GM18870 (cell line): ENCODE measurements around the gene GBX1.

Experiments used
- ATAC-seq: cut with Tn5 transposase; IDR thresholded peaks from one replicate; pipeline ENCODE4 v1.9.1; 2021; ENCODE audit warnings: moderate library complexity; ENCODE audit not compliant: unreplicated experiment

The GBX1 gene

DNA sequence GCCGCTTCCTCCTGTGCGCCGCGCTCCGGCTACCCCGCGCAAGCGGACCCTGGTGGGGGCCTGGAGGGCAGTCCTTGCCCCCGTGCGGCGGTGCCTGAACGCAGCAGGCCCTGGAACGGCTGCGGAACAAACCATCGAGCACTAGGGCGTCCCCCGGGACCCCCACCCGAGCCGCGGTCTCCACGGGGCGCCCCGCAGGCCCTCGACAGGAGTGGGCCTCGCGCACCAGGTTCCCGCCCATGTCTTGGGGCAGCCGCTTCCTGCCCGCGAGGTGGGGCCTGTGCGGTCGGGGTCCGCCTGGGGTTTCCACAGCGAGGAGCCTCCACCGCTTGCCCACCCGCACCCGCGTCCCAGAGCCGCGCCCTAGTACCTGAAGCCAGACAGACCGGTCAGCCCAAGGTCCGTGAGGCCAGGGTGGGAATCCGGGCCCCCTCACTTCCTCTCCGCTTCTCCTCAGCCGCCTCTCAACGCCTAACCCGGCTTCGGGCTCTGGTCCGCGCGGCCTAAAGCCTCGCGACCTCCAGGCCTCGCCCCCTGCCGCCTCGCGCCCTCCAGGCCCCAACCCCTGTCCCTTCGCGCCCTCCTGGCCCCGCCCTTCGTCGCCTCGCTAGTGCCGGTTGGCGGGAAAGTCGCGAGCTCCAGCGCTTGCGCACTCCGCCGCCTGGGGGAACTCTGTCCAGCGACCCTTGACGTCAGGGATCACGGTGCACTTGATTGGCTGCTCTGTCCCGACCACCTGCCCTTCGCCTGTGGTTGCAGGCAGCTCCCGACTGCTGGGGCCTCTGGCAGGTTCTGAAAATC lies 7.0 kb upstream of the GBX1 start:
- no peak for ATAC-seq

DNA sequence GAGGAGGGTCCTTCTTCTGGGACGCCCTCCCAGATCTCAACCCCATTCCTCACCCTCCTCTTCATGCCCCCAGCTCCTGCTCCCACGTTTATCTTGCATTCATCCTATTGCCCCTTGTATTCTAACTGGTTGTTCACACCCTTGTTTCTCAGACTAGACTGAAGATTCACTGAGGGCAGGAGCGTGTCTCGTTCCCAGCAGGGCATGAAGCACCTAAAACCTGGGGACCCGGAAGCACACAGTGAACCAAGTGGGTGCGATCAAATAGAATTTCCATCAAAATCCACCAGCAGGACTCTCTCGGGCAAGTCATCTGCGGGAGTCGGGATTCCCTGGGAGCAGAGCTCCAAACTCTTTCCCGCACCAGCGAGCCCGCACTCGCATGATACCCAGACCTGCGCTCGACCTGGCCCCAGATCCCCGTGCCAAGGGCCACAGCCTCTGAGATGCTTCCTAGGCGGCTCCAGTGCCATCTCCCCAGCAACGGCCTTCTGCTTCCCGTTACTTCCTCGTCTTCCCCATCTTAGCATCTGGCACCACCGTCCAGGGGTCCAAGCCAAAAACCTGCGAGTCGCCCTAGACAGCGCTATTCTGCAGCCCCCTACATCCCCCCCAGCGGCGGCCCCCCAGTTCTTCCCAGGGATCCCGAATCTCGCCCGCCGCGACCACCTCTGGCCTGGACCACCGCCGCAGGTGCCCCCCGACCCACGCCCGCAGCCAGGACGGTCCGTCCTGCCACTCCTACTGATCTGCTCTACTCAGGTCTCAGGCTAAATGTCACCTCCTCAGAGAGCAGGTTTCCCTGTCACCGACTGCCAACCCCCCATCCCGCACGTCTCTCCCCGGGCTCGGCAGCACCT lies 6.1 kb upstream of the GBX1 start:
- ATAC-seq, result no peak

DNA sequence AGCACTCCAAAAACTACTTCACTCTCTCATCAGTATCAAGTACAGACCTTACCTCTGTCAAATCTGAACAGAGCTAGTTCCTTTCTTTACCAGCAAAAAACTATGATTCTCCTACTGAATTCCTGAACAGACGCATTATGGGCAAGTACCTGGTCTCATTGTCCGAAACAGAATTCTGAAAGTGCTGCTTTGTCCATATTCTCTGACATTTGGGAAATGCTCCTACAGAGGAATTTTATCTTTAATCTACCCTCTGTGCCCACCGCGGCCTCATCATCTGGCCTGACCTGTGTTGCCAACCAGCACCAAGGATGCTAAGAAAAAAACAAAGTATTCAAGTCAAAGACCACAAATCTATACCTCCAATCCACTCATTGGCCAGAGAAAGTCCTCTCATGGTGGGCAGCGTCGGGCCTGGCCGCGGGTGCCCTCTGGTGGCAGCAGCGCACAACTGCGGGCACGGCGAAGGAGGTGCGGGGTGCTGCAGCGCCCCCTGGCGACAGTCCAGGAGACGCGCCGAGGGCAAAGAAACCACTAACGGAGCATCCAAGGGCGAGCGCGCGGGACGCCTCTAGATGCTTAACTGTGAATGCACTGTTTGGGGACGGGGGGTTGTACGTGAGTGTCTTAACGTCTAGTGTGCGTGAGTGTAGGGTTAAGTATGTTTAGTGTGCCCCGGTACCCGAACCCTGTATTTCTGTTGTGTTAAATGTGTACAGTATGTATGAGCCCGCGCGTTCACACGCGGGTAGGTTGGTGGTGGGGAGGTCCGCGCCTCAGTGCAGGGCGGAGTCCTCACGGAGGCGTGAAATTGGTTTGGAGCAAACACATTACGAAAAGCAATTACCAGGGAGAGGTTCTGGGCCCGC lies 5.0 kb upstream of the GBX1 start:
- no peak for ATAC-seq

DNA sequence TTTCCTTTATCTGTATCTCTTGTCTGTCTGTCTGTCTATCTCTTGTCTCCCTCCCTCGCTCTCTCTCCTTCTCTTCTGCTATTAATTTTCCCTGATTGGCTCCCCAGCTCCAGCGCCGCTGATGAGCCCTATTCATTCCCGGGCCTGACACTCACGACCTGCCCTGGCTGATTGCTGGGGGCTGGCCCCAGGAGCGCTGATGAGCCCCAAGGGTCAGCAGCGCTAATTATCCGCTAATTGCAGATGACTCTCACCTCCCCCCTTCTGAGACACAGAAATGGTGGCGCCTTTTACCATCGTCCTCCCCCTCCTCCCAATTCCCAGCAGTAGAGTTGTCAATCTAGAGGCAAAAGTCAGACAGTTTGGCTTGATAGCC lies 1.3 kb upstream of the GBX1 start:
- ATAC-seq, result no peak

GRCh38 chr7:151168003-151168786 lies 701 bp upstream of the GBX1 start:
- no peak for ATAC-seq

DNA sequence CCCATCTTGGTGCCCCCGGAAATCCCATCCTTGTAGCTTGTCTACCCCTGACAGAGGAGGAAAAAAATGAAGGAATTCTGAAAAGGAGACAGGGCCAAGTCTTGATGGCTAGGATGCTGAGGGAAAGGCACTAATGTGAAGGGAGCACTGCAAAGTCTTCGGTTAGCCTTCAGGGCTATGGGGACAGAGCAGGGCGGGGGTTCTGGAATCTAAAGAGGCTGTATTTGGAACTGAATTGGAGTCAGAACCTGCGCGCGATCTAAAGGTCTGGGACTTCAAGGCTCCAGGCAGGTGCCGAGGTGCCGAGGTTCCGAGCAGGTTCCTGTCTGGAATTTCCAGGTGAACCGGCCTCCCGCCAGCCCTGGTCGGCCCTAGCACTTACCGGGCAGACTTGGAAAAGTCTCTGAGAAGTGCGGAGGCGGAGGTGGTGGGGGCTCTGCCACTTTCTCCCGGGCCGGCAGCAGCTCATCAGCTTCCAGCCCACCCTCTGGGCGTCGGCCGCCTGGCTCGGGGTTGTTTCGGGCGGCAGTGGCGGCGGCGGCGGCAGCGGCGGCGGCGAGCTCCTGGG lies 781 bp downstream of the GBX1 start:
- ATAC-seq, result no peak

GRCh38 chr7:151161757-151162156 lies 5.7 kb downstream of the GBX1 start:
- ATAC-seq, result no peak

DNA sequence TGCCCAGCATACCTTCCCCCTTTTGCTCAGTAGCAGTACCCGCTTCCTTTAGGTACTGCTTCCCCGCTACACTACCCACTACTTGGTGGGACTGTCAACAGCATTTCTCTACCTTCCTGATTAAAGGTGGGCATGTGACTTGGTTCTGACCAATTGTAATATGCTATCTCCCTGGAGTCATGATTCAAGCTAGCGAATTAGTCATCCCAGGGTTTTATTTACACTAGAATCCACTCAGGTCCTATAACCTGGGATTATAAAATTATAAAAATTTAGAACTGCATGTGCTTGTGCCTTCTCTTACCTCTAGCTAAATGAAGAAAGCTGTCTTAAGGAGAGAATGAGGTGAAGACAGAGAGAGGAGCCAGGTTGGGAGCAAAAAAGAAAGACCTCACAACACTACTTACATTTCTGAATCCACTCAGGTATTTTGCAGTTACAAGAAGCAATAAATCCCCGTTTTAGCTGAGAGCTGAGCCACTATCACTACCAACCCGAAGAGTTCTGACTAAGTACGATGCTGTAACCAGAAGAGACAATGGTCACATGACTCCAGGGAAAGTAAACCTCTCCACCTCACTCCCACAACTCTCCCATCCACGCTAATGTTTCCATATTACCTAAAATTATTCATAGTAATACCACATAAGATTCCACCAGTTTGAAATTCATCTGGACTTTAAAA lies 9.7 kb downstream of the GBX1 start:
- no peak for ATAC-seq

DNA sequence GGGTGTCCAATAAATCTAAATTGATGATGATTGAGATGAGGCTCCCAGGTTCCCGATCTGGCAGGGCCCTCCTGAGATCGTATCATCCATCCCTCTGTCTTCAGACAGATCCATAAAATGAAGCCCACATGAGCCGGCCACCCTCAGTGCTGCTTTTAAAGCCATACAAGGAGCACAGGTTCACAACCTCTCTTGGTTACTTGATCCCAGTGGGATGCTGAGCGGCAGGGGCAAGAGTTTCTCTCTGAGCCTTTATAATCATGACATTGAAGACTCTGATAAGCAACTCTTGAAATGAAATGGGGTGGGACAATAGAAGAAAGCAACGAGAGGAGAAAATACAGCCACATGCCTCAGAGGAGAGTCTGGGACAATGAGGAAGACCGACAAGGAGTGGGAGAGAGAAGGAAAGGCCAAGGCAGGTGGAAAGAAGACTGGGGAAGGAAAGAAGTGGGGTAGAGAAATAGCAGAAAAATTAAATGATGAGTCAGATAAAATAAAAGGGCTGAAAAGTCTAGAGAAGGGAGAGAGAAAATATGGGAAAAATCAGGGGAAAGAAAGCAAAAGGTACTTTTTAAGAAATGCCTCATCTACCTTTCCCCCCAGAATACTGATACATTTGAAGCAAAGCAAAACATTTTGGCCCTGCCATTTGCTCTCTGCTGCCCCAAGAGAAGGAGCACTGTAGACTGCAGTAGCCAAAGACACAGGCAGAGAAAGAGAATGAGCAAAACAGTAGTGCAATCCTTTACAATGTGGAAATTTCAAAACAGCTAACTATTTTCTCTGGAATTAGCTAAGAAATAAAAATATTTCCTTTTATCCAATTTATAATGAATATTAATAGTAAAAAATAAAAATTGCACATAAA lies 14.6 kb downstream of the GBX1 start:
- ATAC-seq, result no peak

- no peak for ATAC-seq
Measured at GRCh38 chr7:151150388-151150787, 17.1 kb downstream of the GBX1 start.

DNA sequence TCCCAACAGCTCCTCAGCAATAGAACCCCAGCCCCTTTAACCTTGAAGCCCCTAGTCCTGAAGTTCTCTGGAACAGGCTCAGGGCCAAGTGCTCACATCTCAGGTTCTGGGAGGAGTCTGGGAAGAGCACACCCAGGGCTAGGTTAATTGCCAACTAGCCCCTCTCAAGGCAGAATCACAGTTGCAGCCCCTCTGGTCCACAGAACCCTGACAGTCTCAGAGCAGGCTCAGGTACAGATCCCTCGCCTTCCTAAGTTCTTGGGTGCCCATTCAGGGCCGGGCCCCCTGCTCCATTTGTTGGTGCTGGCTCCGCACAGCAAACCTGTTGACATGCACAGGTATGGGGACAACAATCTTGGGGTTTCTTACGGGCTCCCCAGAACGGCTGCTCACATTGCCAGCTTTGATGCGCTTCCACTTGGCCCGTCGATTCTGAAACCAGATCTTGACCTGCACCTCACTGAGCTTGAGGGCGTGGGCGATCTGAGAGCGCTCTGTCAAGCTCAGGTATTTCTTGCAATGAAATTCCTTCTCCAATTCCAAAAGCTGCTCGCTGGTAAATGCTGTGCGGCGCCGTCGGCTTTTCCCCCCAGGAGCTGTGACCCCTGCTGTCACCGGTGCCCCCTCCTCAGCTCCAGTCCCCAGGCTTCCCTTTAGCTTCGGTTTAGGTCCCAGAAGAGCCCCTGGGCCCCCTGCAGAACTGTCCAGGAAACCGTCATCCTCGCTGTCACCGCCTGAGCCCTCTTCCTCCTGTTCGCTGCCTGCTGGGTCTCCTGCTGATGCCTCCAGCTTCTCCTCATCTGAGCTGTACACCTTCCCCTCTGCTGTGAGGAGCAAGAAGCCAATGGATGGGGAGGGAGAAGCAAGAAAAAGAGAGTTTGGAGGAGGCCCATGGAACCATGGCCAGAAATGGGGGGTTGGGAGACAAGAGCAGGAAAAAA lies 18.9 kb downstream of the GBX1 start:
- ATAC-seq, result no peak

GRCh38 chr7:151146761-151147160 lies 20.7 kb downstream of the GBX1 start:
- ATAC-seq, result no peak

DNA sequence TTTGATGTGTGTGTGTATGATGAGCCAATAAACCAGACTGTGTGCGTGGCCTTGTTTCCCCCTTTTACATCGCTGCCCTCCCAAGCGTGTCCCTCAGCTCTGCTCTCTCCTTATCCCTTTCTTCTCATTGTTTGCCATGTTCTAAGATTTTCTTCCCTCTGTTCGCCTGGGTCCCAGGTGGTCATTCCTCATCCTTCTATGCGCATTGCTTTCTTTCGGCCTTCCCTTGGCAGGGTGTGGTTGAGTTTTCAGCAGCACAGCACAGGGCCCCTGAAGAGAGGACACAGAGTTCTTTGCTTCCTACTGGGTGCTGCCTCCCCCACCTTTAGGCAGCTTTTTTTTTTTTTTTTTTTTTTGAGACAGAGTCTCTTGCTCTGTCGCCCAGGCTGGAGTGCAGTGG lies 23.1 kb downstream of the GBX1 start:
- ATAC-seq, result no peak

DNA sequence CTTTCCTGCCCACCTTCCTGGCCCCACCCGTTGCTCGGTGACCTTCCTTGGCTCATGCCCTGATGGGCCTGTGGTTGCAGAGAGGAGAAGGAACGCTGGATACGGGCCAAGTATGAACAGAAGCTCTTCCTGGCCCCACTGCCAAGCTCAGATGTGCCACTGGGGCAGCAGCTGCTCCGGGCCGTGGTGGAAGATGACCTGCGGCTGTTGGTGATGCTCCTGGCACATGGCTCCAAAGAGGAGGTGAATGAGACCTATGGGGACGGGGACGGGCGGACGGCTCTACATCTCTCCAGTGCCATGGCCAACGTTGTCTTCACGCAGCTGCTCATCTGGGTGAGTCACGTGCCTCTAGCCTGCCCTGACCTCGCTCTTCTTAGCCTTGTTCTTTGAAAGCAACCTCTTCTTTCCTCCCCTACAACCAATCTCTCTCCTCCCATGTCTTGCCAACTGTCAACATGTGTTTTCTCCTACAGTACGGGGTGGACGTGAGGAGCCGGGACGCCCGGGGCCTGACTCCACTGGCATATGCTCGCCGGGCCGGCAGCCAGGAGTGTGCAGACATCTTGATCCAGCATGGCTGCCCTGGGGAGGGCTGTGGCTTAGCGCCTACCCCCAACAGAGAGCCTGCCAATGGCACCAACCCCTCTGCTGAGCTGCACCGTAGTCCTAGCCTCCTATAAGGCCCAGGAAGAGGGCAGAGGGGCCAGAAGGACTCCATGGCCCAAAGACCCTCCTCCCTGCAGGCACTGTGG lies 24.1 kb downstream of the GBX1 start:
- ATAC-seq, result no peak

GRCh38 chr7:151142686-151143040 lies 24.8 kb downstream of the GBX1 start:
- no peak for ATAC-seq

DNA sequence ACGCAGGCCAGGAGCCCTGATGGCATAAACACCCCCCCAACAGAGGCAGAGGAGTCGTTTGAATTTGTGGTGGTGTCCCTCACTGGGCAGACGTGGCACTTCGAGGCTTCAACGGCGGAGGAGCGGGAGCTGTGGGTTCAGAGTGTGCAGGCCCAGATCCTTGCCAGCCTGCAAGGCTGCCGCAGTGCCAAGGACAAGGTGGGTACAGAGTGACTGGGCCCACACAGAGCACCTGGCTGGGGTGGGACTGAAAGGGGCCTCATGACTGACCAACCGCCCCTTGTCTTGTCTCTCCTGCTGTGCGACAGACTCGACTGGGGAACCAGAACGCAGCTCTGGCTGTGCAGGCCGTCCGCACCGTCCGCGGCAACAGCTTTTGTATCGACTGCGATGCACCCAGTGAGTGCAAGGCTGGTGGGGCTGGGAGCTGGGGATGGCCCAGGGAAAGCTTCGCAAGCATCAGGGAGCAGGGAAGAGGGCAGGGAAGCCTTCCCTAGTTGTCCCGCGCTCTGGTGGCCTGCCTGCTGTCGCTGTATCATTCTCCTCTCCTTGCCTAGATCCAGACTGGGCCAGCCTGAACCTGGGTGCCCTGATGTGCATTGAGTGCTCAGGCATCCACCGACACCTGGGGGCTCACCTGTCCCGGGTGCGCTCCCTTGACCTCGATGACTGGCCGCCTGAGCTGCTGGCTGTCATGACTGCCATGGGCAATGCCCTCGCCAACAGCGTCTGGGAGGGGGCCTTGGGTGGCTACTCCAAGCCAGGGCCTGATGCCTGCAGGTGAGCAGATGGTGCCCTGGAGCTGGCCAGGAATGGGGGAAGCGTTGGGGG lies 25.4 kb downstream of the GBX1 start:
- no peak for ATAC-seq
